Stimulated activated CD8-positive, alpha-beta memory T cell treated with anti-CD3 and anti-CD28 coated beads, Interleukin-7, amount 100 ng/mL, for 48 hours (primary cell): Measurements from ENCODE around the gene CHMP3.
"Not testable (repeated sequence)": the region's sequence is repeated elsewhere in the genome, so short reads cannot be mapped to it uniquely, and the experiment has no call there.

ENCODE experiments used
- DNase-seq, 2 donors: peaks; one replicate each; pipeline ENCODE4 v3.0.0-alpha.2; 2020; ENCODE audit warnings: low read depth in 1 of 2; ENCODE audit errors: extremely low read depth in 1 of 2

CHMP3 gene

GRCh38 chr2:86512892-86513291 lies 50.4 kb downstream of the CHMP3 start:
- DNase-seq, result no peak

- DNase-seq, result no peak
These were observed 51.2 kb downstream of the CHMP3 start for GRCh38 chr2:86512034-86512433.

- DNase-seq, result no peak
These were observed 52.8 kb downstream of the CHMP3 start for GRCh38 chr2:86510436-86510933.

- DNase-seq, result no peak
These were observed 55.6 kb downstream of the CHMP3 start for GRCh38 chr2:86507600-86507999.

GRCh38 chr2:86500325-86501083 lies 62.7 kb downstream of the CHMP3 start:
- no peak for DNase-seq

GRCh38 chr2:86499326-86499725 lies 63.9 kb downstream of the CHMP3 start:
- no peak for DNase-seq

GRCh38 chr2:86498468-86499260 lies 64.6 kb downstream of the CHMP3 start:
- DNase-seq, result no peak

GRCh38 chr2:86496391-86496790 lies 66.9 kb downstream of the CHMP3 start:
- not testable (repeated sequence) for DNase-seq

GRCh38 chr2:86492048-86492453 lies 71.2 kb downstream of the CHMP3 start:
- DNase-seq, result no peak

- no peak for DNase-seq
These were observed 72.2 kb downstream of the CHMP3 start for GRCh38 chr2:86491088-86491487.

GRCh38 chr2:86490245-86490644 lies 73.0 kb downstream of the CHMP3 start:
- DNase-seq, result no peak

GRCh38 chr2:86489542-86489941 lies 73.7 kb downstream of the CHMP3 start:
- no peak for DNase-seq

- no peak for DNase-seq
These were observed 74.5 kb downstream of the CHMP3 start for GRCh38 chr2:86488561-86489250.

GRCh38 chr2:86487062-86487461 lies 76.2 kb downstream of the CHMP3 start:
- no peak for DNase-seq

- no peak for DNase-seq
These were observed 77.4 kb downstream of the CHMP3 start for GRCh38 chr2:86485802-86486201.

- DNase-seq, result no peak
These were observed 78.1 kb downstream of the CHMP3 start for GRCh38 chr2:86485103-86485502.

- no peak for DNase-seq
These were observed 78.9 kb downstream of the CHMP3 start for GRCh38 chr2:86484385-86484784.

- DNase-seq, result no peak
These were observed 81.2 kb downstream of the CHMP3 start for GRCh38 chr2:86482034-86482433.

GRCh38 chr2:86480105-86480504 lies 83.1 kb downstream of the CHMP3 start:
- DNase-seq, result no peak

- DNase-seq, result no peak
These were observed 85.9 kb downstream of the CHMP3 start for GRCh38 chr2:86477349-86477748.

GRCh38 chr2:86476918-86477317 lies 86.3 kb downstream of the CHMP3 start:
- DNase-seq, result no peak
